Stomach smooth muscle (tissue), 2 donors: Measurements from ENCODE around the gene TMEM273.

Experiments used
- H3K27ac ChIP-seq: one replicate; pipeline ENCODE4 v1.7.0; 2013; ENCODE audit warnings: mild to moderate bottlenecking, low read length, inconsistent platforms
- H3K27me3 ChIP-seq, 2 donors: one replicate each; pipeline ENCODE4 v1.7.0; 2013; ENCODE audit warnings: low read length in 2 of 2; ENCODE audit not compliant: insufficient read depth in 2 of 2, control insufficient read depth in 1 of 2
- H3K36me3 ChIP-seq, 2 donors: one replicate each; pipeline ENCODE4 v1.7.0; 2013; ENCODE audit warnings: low read length in 2 of 2; ENCODE audit not compliant: control insufficient read depth in 2 of 2, insufficient read depth in 2 of 2
- H3K4me1 ChIP-seq: one replicate; pipeline ENCODE4 v1.7.0; 2013; ENCODE audit warnings: low read length; ENCODE audit not compliant: control insufficient read depth, insufficient read depth
- H3K4me3 ChIP-seq, 2 donors: one replicate each; pipeline ENCODE4 v1.7.0; 2013; ENCODE audit warnings: low read length in 2 of 2
- H3K9ac ChIP-seq, 2 donors: one replicate each; pipeline ENCODE4 v1.7.0; 2013; ENCODE audit warnings: low read length in 2 of 2, mild to moderate bottlenecking in 1 of 2
- H3K9me3 ChIP-seq, 2 donors: one replicate each; pipeline ENCODE4 v1.7.0; 2013; ENCODE audit warnings: low read length in 2 of 2; ENCODE audit not compliant: control insufficient read depth in 2 of 2
- donor health status: healthy.
- donor health status: Pancreatic carcinoma.

TMEM273 gene

DNA sequence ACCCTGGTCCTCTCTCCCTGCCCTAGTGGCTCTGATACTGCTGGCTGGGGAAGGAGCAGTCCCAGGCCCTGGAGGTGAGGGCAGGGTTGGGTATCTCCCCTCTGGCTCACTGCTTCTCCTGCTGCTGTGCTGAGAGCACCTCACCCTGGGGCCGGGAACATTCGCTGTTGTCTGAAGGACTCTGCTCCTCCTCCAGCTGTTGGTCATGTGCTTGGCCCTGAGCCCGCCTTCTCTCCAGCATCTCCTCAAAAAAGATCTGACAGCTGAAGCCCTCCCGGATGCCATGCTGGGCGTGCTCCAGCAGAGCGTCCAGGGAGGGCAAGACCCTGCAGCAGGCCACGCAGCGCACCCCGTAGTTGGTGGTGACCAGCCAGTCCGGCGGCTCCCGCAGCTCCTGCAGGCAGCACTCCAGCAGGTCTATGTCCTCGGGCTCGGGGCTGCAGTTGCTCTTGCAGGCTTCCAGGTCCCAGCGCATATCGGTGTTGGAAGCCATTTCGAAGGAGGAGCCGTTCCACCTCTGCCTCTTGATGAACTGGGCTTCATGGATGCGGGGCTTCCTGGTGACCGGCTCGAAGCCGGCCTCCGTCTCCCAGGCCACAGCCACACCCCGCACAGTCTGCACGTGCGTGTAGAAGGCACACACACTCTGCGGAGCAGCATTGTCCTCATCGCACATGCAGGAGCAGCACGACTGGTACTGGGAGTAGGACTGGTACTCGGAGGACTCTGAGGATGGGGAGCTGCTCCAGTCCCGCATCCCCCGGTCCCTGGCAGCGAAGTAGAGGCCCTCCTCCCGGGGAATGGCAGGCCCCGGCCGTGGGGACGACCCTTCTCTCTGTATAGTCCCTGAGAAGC, 56.5 kb downstream of the TMEM273 start:
- Histone ChIP-seq H3K27me3 (no peaks in the 10 kb centered on the region), H3K4me1 (no peaks in the 10 kb centered on the region), H3K27ac (no peak overlapping the region), H3K9me3 (no peaks in the 10 kb centered on the region), H3K4me3 (no peak overlapping the region), H3K36me3 (no peaks in the 10 kb centered on the region), H3K9ac (no peak overlapping the region)

DNA sequence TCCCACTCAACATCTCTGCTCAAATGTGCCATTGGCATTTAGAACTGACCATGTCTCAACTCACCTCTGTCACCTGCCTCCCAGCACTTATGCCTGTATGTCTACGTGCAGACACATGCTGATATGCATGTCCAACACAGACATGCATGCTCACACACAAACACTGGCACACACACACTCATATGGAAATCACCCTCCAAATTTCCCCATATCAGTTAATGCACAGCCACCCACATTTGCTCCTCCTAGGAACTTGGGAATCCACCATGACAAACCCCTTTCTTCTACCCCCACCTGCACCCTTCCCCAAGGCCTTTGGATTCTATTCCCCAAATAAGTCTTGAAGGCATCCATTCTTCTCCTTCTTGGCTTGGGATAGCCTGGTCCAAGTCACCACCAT, 58.8 kb downstream of the TMEM273 start:
- Histone ChIP-seq H3K9ac (no peak overlapping the region), H3K4me3 (no peak overlapping the region), H3K27ac (no peak overlapping the region), H3K4me1 (no peaks in the 10 kb centered on the region), H3K27me3 (no peaks in the 10 kb centered on the region), H3K9me3 (no peaks in the 10 kb centered on the region), H3K36me3 (no peaks in the 10 kb centered on the region)

DNA sequence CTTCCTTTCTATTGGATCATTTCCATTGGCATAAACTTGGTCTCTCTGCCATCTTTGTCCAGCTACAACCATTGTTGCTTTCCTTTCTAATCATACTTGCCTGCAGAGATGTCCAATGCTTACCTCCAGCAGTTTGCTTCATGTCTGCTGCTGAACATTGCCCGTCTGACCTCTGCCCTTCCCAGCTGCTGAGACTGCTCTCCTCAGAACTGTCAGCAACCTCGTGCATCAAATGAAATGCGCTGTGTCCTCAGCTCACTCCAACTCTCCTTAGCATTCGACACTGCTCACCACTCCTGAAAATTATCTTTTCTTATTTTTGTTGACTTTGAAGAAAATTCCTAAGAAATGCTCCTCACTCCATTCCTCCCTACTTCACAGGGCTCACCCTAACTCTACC, 59.3 kb downstream of the TMEM273 start:
- Histone ChIP-seq H3K4me3 (no peak overlapping the region), H3K9ac (no peak overlapping the region), H3K27ac (no peak overlapping the region), H3K27me3 (no peaks in the 10 kb centered on the region), H3K9me3 (no peaks in the 10 kb centered on the region), H3K36me3 (no peaks in the 10 kb centered on the region), H3K4me1 (no peaks in the 10 kb centered on the region)

DNA sequence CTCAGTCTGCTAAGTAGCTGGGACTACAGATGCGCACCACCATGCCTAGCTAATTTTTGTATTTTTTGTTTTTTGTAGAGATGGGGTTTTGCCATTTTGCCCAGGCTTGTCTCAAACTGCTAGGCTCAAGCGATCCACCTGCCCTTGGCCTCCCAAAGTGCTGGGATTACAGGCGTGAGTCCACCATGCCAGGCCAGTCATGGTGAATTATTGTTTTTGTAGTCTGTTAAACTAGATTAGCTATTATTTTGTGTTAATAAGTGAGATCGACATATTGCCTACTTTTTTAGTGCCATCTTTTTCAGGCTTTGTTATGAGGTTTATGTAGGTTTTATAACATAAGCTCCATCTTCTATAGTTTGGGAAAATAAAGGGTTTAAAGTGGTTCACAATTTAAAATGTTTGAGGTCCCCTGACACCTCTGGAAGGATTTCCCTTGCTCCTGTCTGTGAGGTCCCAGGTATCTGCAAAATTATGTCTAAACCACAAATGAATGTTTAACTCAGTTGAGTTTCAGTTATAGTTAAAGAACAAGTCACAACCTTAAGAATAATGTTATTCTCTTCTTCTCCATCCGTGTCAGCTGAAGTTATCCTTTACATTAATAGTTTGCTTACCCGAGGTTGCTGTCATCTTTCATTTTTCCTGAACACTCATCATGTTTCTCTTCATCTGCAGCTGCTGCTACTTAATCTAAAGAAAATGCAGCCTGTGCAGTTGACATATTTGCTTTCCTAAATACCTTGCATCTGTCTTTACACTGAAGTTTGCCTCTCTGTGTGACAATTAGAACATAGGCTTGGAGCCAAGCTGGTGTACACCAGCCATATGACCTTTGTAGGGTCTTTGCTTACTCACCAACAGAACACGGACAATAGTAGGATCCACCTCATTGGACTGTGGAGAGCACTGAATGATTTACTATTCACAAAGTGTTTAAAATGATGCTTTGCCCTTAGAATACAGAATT, 63.9 kb downstream of the TMEM273 start:
- Histone ChIP-seq H3K4me3 (no peak overlapping the region), H3K36me3 (no peaks in the 10 kb centered on the region), H3K27me3 (no peaks in the 10 kb centered on the region), H3K27ac (no peak overlapping the region), H3K9me3 (no peaks in the 10 kb centered on the region), H3K9ac (no peak overlapping the region), H3K4me1 (no peaks in the 10 kb centered on the region)

DNA sequence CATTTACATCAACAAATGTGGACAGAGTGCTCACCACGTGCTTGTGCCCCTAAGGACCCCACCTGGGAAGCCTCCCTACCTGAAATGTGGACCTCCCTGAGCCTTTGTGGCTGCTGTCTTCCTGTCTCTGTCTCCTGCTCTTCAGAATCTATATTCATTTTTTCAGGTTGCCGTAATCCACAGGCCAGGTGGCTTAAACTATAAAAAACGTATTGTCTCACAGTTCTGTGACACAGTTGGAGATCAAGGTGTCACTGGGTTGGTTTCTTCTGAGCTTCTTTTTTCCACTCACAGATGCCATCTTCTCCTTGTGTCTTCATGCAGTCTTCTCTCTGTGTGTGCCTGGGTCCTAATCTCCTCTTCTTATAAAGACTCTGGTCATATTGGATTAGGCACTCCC, 67.3 kb downstream of the TMEM273 start:
- H3K27me3 ChIP-seq: no peaks in the 10 kb centered on the region
- no peak overlapping the region for H3K4me3 ChIP-seq
- no peaks in the 10 kb centered on the region for H3K9me3 ChIP-seq
- no peak overlapping the region for H3K9ac ChIP-seq
- H3K36me3 ChIP-seq: no peaks in the 10 kb centered on the region
- no peak overlapping the region for H3K27ac ChIP-seq
- H3K4me1 ChIP-seq: peaks cover under 1% of the 10 kb centered on the region

DNA sequence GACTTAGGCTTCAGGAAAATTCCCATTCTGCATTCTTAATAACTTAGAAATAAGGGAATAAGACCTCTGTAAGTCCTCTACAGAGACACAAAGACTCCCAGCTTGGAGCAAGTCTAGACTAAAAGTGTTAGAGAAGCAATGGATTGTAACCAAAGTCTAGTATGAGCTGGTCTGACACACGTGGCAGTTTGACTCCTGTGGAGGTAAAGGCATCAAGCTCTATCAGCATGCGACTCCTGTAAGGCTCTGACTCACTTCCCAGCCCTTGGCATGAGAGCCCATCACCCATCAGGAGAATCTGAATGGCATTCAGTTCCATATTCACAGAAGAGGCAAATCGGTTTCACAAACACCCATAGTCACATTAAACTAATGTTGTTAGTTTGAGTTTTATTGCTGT, 68.4 kb downstream of the TMEM273 start:
- H3K4me3 ChIP-seq: no peak overlapping the region
- H3K36me3 ChIP-seq: no peaks in the 10 kb centered on the region
- no peak overlapping the region for H3K9ac ChIP-seq
- peaks cover 6% of the 10 kb centered on the region for H3K4me1 ChIP-seq
- no peaks in the 10 kb centered on the region for H3K9me3 ChIP-seq
- H3K27me3 ChIP-seq: no peaks in the 10 kb centered on the region
- no peak overlapping the region for H3K27ac ChIP-seq

DNA sequence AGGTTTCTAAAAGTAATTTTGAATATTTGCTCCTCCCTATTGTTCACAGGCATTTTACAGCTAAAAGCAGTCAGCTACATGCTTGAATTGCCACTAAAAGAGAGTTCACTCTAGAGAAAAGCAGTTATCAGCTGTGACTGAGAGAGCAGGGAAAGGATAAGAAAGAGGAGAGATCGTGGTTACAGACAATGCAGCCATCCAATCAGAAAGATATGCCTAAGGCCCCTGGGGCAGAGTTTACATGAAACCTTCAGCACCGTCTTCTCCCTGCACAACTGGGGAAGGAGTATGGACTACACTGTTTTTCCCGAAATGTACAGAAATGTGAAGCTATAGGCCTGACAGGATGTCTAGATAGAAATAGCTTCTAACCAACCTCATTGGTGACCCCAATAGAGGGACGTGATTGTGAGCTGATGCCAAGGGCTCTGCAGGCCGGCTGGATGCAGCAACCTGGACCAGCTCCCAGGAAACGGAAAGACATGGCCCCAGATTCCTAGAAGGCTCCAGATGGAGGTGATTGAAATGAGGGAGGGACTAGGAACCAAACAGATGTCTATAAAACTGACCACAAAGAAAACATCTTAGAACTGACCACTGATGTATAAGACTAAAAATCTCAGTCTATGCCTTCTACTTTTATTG, 69.6 kb downstream of the TMEM273 start:
- Histone ChIP-seq H3K27me3 (no peaks in the 10 kb centered on the region), H3K36me3 (no peaks in the 10 kb centered on the region), H3K9me3 (no peaks in the 10 kb centered on the region), H3K4me3 (no peak overlapping the region), H3K27ac (no peak overlapping the region), H3K4me1 (peaks cover 17% of the 10 kb centered on the region), H3K9ac (no peak overlapping the region)

DNA sequence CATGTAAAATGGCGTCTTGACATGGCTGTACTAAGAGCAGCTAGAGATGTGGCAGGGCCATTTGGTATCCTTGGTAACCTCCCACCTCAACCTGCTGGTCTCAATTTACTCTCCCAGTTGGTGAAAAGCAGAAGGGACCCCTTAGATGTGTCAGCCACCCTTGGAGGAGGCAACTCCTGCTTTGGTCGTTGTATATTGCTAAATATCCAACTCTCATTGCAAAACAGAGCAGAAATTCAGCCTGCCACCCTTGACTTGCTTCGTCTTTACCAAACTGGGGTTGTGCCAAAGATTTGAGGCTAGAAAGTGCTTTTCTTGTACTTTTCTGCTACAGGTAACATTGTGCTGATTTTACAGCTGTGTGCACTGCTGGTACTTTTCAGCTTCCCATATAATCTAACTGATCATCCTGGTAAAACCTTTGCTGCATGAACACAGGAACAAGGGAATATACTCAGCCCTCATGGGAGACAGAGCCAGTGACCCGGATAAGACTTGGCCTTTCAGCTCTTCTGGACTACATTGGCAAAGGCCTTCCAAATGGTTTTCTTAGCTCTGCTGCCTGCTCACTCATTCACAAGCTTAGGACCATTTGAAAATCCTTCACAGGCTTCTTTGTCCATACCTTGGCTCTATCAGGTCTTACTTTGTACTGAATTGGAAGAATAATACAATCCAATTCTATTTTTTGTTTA, 70.7 kb downstream of the TMEM273 start:
- Histone ChIP-seq H3K27me3 (no peaks in the 10 kb centered on the region), H3K4me3 (no peak overlapping the region), H3K9me3 (no peaks in the 10 kb centered on the region), H3K9ac (no peak overlapping the region), H3K27ac (no peak overlapping the region), H3K36me3 (peaks cover 0 to 2% of the 10 kb centered on the region in 2 donors), H3K4me1 (peaks cover 27% of the 10 kb centered on the region)

DNA sequence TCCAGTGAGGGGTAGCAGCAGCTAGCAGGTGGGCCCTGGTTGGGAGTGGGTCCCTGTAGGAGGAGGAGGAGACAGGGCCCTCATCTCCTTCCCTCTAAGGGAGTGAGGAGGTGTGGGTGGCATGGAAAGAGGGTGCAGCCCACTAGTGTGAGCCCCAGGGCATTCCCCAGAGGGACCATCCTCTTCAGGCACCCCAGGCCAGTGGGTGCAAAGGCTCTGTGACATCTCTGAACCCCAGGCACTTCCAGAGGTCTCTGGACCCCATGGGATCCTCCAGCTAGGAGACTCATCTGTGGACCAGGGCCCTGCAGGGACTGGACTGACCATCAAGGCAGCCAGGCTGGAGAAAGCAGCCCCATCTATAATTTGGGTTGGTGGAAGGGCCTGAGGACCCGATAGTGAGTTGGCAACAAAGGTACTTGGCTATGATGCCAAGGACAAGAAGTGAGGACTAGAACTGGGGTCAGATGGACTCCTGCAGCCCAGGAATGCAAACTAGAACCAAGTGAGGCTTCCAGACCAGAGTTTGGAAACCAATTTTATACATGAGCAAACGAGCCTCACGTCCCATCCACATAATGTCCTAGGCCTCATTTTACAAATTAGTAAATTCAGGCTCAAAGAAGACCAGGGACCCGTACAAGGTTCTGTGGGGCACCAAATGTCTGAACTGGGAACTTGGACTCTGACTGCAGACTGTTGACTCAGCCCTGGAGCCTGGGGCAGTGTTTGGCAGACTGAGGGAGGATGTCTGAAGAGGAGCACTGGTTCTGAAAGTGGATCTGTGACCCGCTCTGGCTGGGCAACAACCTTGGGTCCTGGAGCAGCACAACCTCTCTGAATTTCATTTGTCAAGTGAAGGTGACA, 71.4 kb downstream of the TMEM273 start:
- peaks cover 0 to 2% of the 10 kb centered on the region in 2 donors for H3K36me3 ChIP-seq
- no peak overlapping the region for H3K27ac ChIP-seq
- H3K27me3 ChIP-seq: no peaks in the 10 kb centered on the region
- no peak overlapping the region for H3K9ac ChIP-seq
- no peak overlapping the region for H3K4me3 ChIP-seq
- no peaks in the 10 kb centered on the region for H3K9me3 ChIP-seq
- peaks cover 33% of the 10 kb centered on the region for H3K4me1 ChIP-seq
